Measurements from ENCODE around the gene BCS1L.

The BCS1L gene

GRCh38 chr2:218623366-218623705 lies 36.1 kb upstream of the BCS1L start (continued):
- no peak for TF ChIP-seq TSHZ2 (CRISPR knock-in tag; IDR thresholded peaks at IDR 0.05)

- TF ChIP-seq RARB (CRISPR knock-in tag; IDR thresholded peaks at IDR 0.05) (no peak), CSDC2 (CRISPR knock-in tag; IDR thresholded peaks at IDR 0.05) (no peak), CSRNP3 (CRISPR knock-in tag; IDR thresholded peaks at IDR 0.05) (no peak), ZNF70 (CRISPR knock-in tag; IDR thresholded peaks at IDR 0.05) (no peak)
- ATAC-seq = no peak
Measured at GRCh38 chr2:218626369-218626768, 33.1 kb upstream of the BCS1L start.

GRCh38 chr2:218627939-218628338 lies 31.5 kb upstream of the BCS1L start:
- TF ChIP-seq ZNF565 (CRISPR knock-in tag; conservative IDR thresholded peaks at IDR 0.05; ENCODE audit: low read depth) = no peak
- no peak for TF ChIP-seq CREB5 (CRISPR knock-in tag; IDR thresholded peaks at IDR 0.05; ENCODE audit: low read depth)
- no peak for TF ChIP-seq PPARA (CRISPR knock-in tag; IDR thresholded peaks at IDR 0.05; ENCODE audit: borderline replicate concordance)
- no peak for TF ChIP-seq ESRRG (CRISPR knock-in tag; IDR thresholded peaks at IDR 0.05)
- TF ChIP-seq CSRNP3 (CRISPR knock-in tag; IDR thresholded peaks at IDR 0.05) = no peak
- no peak for TF ChIP-seq ZC3H10 (CRISPR knock-in tag; IDR thresholded peaks at IDR 0.05)
- no peak for TF ChIP-seq SNAI2 (CRISPR knock-in tag; IDR thresholded peaks at IDR 0.05)
- no peak for TF ChIP-seq TSHZ2 (CRISPR knock-in tag; IDR thresholded peaks at IDR 0.05)
- no peak for ATAC-seq

- no peak for ATAC-seq
- TF ChIP-seq ZC3H10 (CRISPR knock-in tag; IDR thresholded peaks at IDR 0.05) = no peak
- no peak for TF ChIP-seq SNAI2 (CRISPR knock-in tag; IDR thresholded peaks at IDR 0.05)
- no peak for TF ChIP-seq ZNF8 (CRISPR knock-in tag; IDR thresholded peaks at IDR 0.05)
Measured at GRCh38 chr2:218631837-218632236, 27.6 kb upstream of the BCS1L start.

- ATAC-seq = no peak
- TF ChIP-seq SNAI2 (CRISPR knock-in tag; IDR thresholded peaks at IDR 0.05) (no peak), CSDC2 (CRISPR knock-in tag; IDR thresholded peaks at IDR 0.05) (no peak)
Measured at GRCh38 chr2:218635719-218636118, 23.8 kb upstream of the BCS1L start.

- ATAC-seq = no peak
- TF ChIP-seq ZFP30 (CRISPR knock-in tag; IDR thresholded peaks at IDR 0.05) = no peak
- TF ChIP-seq SNAI2 (CRISPR knock-in tag; IDR thresholded peaks at IDR 0.05) = no peak
- TF ChIP-seq TSHZ2 (CRISPR knock-in tag; IDR thresholded peaks at IDR 0.05) = no peak
- TF ChIP-seq BACH2 (CRISPR knock-in tag; IDR thresholded peaks at IDR 0.05; ENCODE audit: borderline replicate concordance) = no peak
- TF ChIP-seq TOX (CRISPR knock-in tag; IDR thresholded peaks at IDR 0.05; ENCODE audit: borderline replicate concordance) = no peak
- no peak for TF ChIP-seq GLIS3 (CRISPR knock-in tag; IDR thresholded peaks at IDR 0.05)
- no peak for TF ChIP-seq ARNTL (CRISPR knock-in tag; IDR thresholded peaks at IDR 0.05; ENCODE audit: borderline replicate concordance, low read depth)
- TF ChIP-seq CREB5 (CRISPR knock-in tag; IDR thresholded peaks at IDR 0.05; ENCODE audit: low read depth) = no peak
- no peak for TF ChIP-seq PPARA (CRISPR knock-in tag; IDR thresholded peaks at IDR 0.05; ENCODE audit: borderline replicate concordance)
Measured at GRCh38 chr2:218638372-218638771, 21.1 kb upstream of the BCS1L start.
